ENCODE results near the gene KMT2E. TPM values are rescaled to one million over a fixed set of nuclear protein-coding genes. Genes with fewer than 3 reads are reported as not detected.

The KMT2E gene
- total RNA-seq, 1 experiment from 2014 or later = 38.2 TPM

DNA sequence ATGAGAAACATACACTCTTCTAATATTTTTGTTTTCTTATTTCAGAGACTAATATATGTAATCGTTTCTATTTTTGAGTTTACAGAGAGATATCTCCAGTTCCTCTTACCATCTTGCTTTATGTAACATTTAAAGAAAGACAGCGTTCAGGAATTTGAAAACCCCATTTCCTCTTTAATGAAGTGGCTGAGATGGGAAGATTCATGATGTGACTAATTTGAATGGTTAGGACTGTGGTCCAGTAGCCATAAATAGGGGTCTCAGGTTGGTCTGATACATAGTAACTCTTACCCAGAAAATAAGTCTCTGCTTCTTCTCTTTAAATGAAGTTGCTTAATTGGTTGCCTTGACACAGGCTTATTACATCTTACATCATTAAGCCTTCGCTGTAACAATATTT lies 6.9 kb downstream of the KMT2E start:
- H3K79me2 ChIP-seq (ENCODE audit: insufficient read depth, low read length) = peaks cover 32% of the 10 kb centered on the region; the same call in 1 of the 2 replicates
- H2BK5ac ChIP-seq (ENCODE audit: insufficient read length, low read length) = no peak overlapping the region
- no peak for DNase-seq
- no peaks in the 10 kb centered on the region for H3K79me1 ChIP-seq (ENCODE audit: insufficient read depth, low read depth, low read length, poor library complexity, severe bottlenecking)
- no peak overlapping the region for H4K8ac ChIP-seq (replicated peaks; ENCODE audit: insufficient read length, low read depth, low read length)
- no peak overlapping the region for H3K23ac ChIP-seq (ENCODE audit: insufficient read length, low read depth, low read length)
- no peak overlapping the region for H2BK120ac ChIP-seq (ENCODE audit: low read depth, low read length, poor library complexity, severe bottlenecking)
- H2BK12ac ChIP-seq (ENCODE audit: insufficient read length, low read depth, low read length) = no peak overlapping the region
- H3K18ac ChIP-seq (ENCODE audit: insufficient read length, low read depth, low read length) = no peak overlapping the region
- Mint-ChIP-seq H3K9me3 (no peaks in the 10 kb centered on the region), H3K36me3 (ENCODE audit: insufficient read depth in 1 of 3, low read depth in 3 of 3) (peaks cover 0 to 19% (median 0%) of the 10 kb centered on the region in 3 experiments; a peak in 1 of 7 replicates), H3K27ac (no peak overlapping the region), H3K4me3 (no peak overlapping the region), H3K27me3 (ENCODE audit: low read depth) (no peaks in the 10 kb centered on the region), H3K4me1 (peaks cover 34 to 59% of the 10 kb centered on the region in 2 experiments)
- no peak overlapping the region for H3K9ac ChIP-seq (ENCODE audit: extremely low read depth, insufficient read length, low read length)
- H3K56ac ChIP-seq (ENCODE audit: insufficient read length, low read depth, low read length) = no peak overlapping the region
- no peak overlapping the region for H4K91ac ChIP-seq (ENCODE audit: insufficient read length, low read depth, low read length)
- H3T11ph ChIP-seq (ENCODE audit: low read length) = no peak overlapping the region
- no peak overlapping the region for H2AK5ac ChIP-seq (ENCODE audit: insufficient read length, low read length)
- H3K23me2 ChIP-seq (ENCODE audit: insufficient read length, low read depth, low read length, poor library complexity, severe bottlenecking) = no peaks in the 10 kb centered on the region
- H2AFZ ChIP-seq (ENCODE audit: low read length) = no peak overlapping the region
- H2BK20ac ChIP-seq (ENCODE audit: low read depth, low read length, poor library complexity, severe bottlenecking) = no peak overlapping the region
- H3K9me3 ChIP-seq (ENCODE audit: control insufficient read depth, low read depth, low read length) = no peaks in the 10 kb centered on the region
- H3K27ac ChIP-seq (ENCODE audit: insufficient read length, low read depth, low read length) = no peak overlapping the region
- no peak overlapping the region for H3K4ac ChIP-seq (ENCODE audit: low read depth, low read length)
- H4K5ac ChIP-seq (ENCODE audit: insufficient read length, low read depth, low read length) = no peak overlapping the region
- H3K4me2 ChIP-seq (ENCODE audit: insufficient read depth, insufficient read length, low read length) = no peak overlapping the region
- H2BK15ac ChIP-seq (ENCODE audit: low read depth, low read length) = no peak overlapping the region
- no peaks in the 10 kb centered on the region for H3K4me1 ChIP-seq (ENCODE audit: insufficient read depth, low read length)
- no peaks in the 10 kb centered on the region for H3K27me3 ChIP-seq (ENCODE audit: insufficient read depth, low read length)
- H3K14ac ChIP-seq (ENCODE audit: insufficient read depth, low read length) = no peak overlapping the region
- no peaks in the 10 kb centered on the region for H4K20me1 ChIP-seq (ENCODE audit: control insufficient read depth, insufficient read depth, insufficient read length)
- TF ChIP-seq, protein P1, sequence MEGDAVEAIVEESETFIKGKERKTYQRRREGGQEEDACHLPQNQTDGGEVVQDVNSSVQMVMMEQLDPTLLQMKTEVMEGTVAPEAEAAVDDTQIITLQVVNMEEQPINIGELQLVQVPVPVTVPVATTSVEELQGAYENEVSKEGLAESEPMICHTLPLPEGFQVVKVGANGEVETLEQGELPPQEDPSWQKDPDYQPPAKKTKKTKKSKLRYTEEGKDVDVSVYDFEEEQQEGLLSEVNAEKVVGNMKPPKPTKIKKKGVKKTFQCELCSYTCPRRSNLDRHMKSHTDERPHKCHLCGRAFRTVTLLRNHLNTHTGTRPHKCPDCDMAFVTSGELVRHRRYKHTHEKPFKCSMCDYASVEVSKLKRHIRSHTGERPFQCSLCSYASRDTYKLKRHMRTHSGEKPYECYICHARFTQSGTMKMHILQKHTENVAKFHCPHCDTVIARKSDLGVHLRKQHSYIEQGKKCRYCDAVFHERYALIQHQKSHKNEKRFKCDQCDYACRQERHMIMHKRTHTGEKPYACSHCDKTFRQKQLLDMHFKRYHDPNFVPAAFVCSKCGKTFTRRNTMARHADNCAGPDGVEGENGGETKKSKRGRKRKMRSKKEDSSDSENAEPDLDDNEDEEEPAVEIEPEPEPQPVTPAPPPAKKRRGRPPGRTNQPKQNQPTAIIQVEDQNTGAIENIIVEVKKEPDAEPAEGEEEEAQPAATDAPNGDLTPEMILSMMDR (conservative IDR thresholded peaks at IDR 0.05) = no peak
- no CpG with 5 or more reads among the region's 3 CpGs for WGBS (ENCODE audit: extremely low coverage, insufficient read length, low lambda C conversion rate)
